Immature natural killer cell (primary cell): ENCODE measurements around the gene NFKBIE. TPM values are rescaled to one million over a fixed set of nuclear protein-coding genes. Genes with fewer than 3 reads are reported as not detected.
"Not testable (repeated sequence)": the region's sequence is repeated elsewhere in the genome, so short reads cannot be mapped to it uniquely, and the experiment has no call there.

Experiments
- DNase-seq, 3 donors: peaks; one replicate each; pipeline ENCODE4 v3.0.0; 2022; ENCODE audit warnings: mixed read lengths in 1 of 3
- H3K27ac Mint-ChIP-seq, 6 donors: one replicate each; pipeline ENCODE4 v1.8.0; 2020; ENCODE audit warnings: mixed read lengths in 6 of 6, mild to moderate bottlenecking in 5 of 6, inconsistent platforms in 4 of 6, moderate library complexity in 3 of 6
- H3K27me3 Mint-ChIP-seq, 3 donors: one replicate each; pipeline ENCODE4 v1.8.0; 2020 to 2021; ENCODE audit warnings: low read depth in 3 of 3, mild to moderate bottlenecking in 3 of 3, mixed read lengths in 3 of 3, moderate library complexity in 3 of 3, inconsistent platforms in 1 of 3
- H3K36me3 Mint-ChIP-seq, 3 donors: one replicate each; pipeline ENCODE4 v1.8.0; 2020; ENCODE audit warnings: mixed read lengths in 3 of 3, inconsistent platforms in 2 of 3, mild to moderate bottlenecking in 2 of 3
- H3K4me1 Mint-ChIP-seq, 2 donors: one replicate each; pipeline ENCODE4 v1.8.0; 2020; ENCODE audit warnings: inconsistent platforms in 2 of 2, mild to moderate bottlenecking in 2 of 2, mixed read lengths in 2 of 2, moderate library complexity in 1 of 2
- H3K4me3 Mint-ChIP-seq, 5 donors: one replicate each; pipeline ENCODE4 v1.8.0; 2020; ENCODE audit warnings: mild to moderate bottlenecking in 5 of 5, mixed read lengths in 5 of 5, inconsistent platforms in 3 of 5, moderate library complexity in 3 of 5
- H3K9me3 Mint-ChIP-seq, 6 donors: one replicate each; pipeline ENCODE4 v1.8.0; 2020; ENCODE audit warnings: mild to moderate bottlenecking in 6 of 6, mixed read lengths in 6 of 6, inconsistent platforms in 4 of 6, moderate library complexity in 3 of 6
- polyA plus RNA-seq, 3 donors: library from polyadenylated mRNA; unstranded; fragments of 300-500 nt; fragmentation: Illumina TruSeq; gene quantifications; one replicate each; pipeline ENCODE4 v1.2.3, GENCODE V29; 2021

NFKBIE gene
- polyA plus RNA-seq, 3 donors from 2014 or later, result 3.8 to 8.4 (median 8.3) TPM

- no peak overlapping the region for H3K27ac Mint-ChIP-seq
- H3K4me1 Mint-ChIP-seq, result peaks cover 15 to 16% of the 10 kb centered on the region in 2 donors
- peaks cover 0 to 5% (median 2%) of the 10 kb centered on the region in 3 donors for H3K27me3 Mint-ChIP-seq
- peak overlapping the region in 1 of 5 donors; percentile 1 for H3K4me3 Mint-ChIP-seq
- H3K36me3 Mint-ChIP-seq, result no peaks in the 10 kb centered on the region
- no peaks in the 10 kb centered on the region for H3K9me3 Mint-ChIP-seq
- no peak for DNase-seq
These were observed 31.0 kb downstream of the NFKBIE start for GRCh38 chr6:44234101-44235025.

GRCh38 chr6:44233567-44234100 is 31.7 kb downstream of the NFKBIE start:
- Mint-ChIP-seq H3K4me1 (peaks cover 14% of the 10 kb centered on the region in 2 donors), H3K9me3 (no peaks in the 10 kb centered on the region), H3K27me3 (peaks cover 0 to 6% (median 2%) of the 10 kb centered on the region in 3 donors), H3K36me3 (no peaks in the 10 kb centered on the region), H3K27ac (peak overlapping the region in 3 of 6 donors; percentile 6 to 71 (median 19)), H3K4me3 (no peak overlapping the region)
- no peak for DNase-seq

- Mint-ChIP-seq H3K36me3 (no peaks in the 10 kb centered on the region), H3K27ac (no peak overlapping the region), H3K4me3 (no peak overlapping the region), H3K9me3 (no peaks in the 10 kb centered on the region), H3K27me3 (peaks cover 0 to 6% (median 2%) of the 10 kb centered on the region in 3 donors), H3K4me1 (peaks cover 7% of the 10 kb centered on the region in 2 donors)
- no peak for DNase-seq
These were observed 32.4 kb downstream of the NFKBIE start for GRCh38 chr6:44232676-44233566.

DNA sequence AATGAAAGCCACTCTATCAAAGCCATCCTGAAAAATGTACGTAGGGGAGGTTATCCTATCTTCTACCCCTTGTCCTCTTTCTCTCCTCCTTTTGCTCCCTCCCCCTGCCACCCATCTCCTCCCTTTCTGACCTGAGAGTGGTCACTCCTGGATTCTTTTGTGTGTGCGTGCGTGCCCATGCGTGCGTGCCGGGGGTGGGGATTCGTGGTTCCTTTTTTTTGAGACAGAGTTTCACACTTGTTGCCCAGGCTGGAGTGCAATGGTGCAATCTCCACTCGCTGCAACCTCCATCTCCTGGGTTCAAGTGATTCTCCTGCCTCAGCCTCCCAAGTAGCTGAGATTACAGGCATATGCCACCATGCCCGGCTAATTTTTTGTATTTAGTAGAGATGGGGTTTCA is 33.9 kb downstream of the NFKBIE start:
- not testable (repeated sequence) for H3K27ac Mint-ChIP-seq, H3K4me1 Mint-ChIP-seq, H3K27me3 Mint-ChIP-seq, H3K36me3 Mint-ChIP-seq, H3K9me3 Mint-ChIP-seq, H3K4me3 Mint-ChIP-seq, DNase-seq

DNA sequence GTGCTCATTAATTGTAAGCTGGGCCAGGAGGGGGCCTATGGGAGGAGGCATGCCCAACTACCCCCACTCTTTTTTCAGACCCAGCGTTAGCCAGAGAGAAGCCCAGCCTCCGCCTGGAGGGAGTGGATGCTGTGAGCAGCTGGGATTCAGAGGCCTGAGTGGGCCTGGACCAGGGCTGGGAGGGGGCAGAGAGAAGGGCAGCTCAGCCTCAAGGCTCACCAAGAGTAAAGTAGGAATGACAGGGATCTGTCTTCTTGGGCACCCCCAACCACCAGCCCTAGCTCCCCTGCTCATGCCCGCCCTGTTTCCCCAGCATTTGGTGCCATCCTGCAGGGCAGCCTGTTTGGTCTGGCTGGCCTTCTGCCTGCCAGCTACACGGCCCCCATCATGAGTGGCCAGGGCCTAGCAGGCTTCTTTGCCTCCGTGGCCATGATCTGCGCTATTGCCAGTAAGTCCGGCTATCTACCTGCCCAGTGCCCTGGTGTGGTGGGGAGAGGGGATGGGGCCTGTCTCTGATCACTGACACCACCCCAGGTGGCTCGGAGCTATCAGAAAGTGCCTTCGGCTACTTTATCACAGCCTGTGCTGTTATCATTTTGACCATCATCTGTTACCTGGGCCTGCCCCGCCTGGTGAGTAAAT is 35.2 kb downstream of the NFKBIE start:
- no peaks in the 10 kb centered on the region for H3K4me1 Mint-ChIP-seq
- H3K27me3 Mint-ChIP-seq, result peaks cover 0 to 6% (median 0%) of the 10 kb centered on the region in 3 donors
- no peak overlapping the region for H3K4me3 Mint-ChIP-seq
- no peak for DNase-seq
- H3K9me3 Mint-ChIP-seq, result no peaks in the 10 kb centered on the region
- no peaks in the 10 kb centered on the region for H3K36me3 Mint-ChIP-seq
- H3K27ac Mint-ChIP-seq, result no peak overlapping the region

DNA sequence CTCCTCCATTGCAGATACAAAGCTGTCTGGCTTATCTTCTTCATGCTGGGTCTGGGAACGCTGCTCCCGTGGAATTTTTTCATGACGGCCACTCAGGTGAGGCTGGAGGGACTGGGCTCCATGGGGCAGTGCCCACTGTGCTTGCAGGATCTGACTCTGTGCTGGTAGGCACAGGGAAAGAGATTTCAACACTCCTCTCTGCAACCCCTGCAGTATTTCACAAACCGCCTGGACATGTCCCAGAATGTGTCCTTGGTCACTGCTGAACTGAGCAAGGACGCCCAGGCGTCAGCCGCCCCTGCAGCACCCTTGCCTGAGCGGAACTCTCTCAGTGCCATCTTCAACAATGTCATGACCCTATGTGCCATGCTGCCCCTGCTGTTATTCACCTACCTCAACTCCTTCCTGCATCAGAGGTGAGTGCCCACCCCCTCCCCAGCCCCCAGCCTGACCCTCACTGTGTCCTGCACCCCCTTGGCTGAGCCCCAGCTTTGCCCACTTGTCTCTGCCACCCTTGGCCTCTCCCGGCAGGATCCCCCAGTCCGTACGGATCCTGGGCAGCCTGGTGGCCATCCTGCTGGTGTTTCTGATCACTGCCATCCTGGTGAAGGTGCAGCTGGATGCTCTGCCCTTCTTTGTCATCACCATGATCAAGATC is 35.8 kb downstream of the NFKBIE start:
- Mint-ChIP-seq H3K36me3 (no peaks in the 10 kb centered on the region), H3K4me3 (no peak overlapping the region), H3K27me3 (peaks cover 0 to 9% (median under 1%) of the 10 kb centered on the region in 3 donors), H3K27ac (no peak overlapping the region), H3K4me1 (peaks cover 1 to 2% of the 10 kb centered on the region in 2 donors), H3K9me3 (no peaks in the 10 kb centered on the region)
- DNase-seq, result no peak

DNA sequence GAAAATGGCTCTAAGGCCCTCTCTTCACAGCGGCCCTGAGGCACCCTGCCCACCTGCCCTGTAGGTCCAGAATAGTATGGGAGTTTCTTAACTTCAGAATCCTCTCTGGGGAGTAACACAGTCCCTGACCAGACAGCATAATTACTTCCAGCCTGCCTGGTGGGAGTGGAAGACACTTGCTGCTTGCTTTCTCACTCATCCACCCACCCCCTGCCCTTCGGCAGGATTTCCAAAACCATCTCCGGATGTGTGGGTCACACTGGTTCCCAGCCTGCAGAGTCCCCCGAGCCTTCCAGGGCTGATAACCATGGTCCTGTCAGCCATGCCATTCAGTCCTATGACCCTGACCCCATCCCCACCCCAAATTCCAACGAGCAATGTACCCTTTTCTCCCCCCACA is 36.5 kb downstream of the NFKBIE start:
- H3K27me3 Mint-ChIP-seq, result peaks cover 2 to 10% (median 6%) of the 10 kb centered on the region in 3 donors
- peaks cover 8 to 9% of the 10 kb centered on the region in 2 donors for H3K4me1 Mint-ChIP-seq
- no peak overlapping the region for H3K4me3 Mint-ChIP-seq
- DNase-seq, result no peak
- no peaks in the 10 kb centered on the region for H3K9me3 Mint-ChIP-seq
- no peak overlapping the region for H3K27ac Mint-ChIP-seq
- H3K36me3 Mint-ChIP-seq, result no peaks in the 10 kb centered on the region

DNA sequence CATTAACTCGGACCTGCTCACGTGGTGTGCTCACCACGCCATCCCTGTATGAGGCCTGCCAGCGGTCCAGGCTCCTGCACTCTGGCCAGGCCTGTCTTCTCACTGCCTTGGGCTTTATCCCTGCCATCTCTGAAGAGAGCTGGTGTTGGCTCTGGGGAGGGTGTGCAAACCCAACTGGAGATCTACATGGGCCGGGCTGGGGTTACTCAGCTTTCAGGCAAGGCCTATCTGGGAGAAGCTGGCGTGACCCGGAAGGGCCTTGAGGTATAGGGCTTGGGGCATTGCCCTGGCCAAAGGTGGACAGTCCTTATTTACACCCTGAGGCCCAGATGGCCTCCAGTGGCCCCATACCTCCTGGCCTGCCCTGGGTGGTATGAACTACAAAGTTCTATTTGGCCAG is 36.9 kb downstream of the NFKBIE start:
- peaks cover 9% of the 10 kb centered on the region in 2 donors for H3K4me1 Mint-ChIP-seq
- H3K27me3 Mint-ChIP-seq, result peaks cover 2 to 9% (median 6%) of the 10 kb centered on the region in 3 donors
- H3K27ac Mint-ChIP-seq, result no peak overlapping the region
- no peaks in the 10 kb centered on the region for H3K36me3 Mint-ChIP-seq
- no peak overlapping the region for H3K4me3 Mint-ChIP-seq
- H3K9me3 Mint-ChIP-seq, result no peaks in the 10 kb centered on the region
- DNase-seq, result no peak

- Mint-ChIP-seq H3K4me3 (no peak overlapping the region), H3K27me3 (peaks cover 4 to 9% (median 6%) of the 10 kb centered on the region in 3 donors), H3K9me3 (no peaks in the 10 kb centered on the region), H3K4me1 (peaks cover 9 to 10% of the 10 kb centered on the region in 2 donors), H3K36me3 (no peaks in the 10 kb centered on the region), H3K27ac (no peak overlapping the region)
- no peak for DNase-seq
These were observed 37.3 kb downstream of the NFKBIE start for GRCh38 chr6:44228031-44228430.

- H3K27ac Mint-ChIP-seq, result no peak overlapping the region
- H3K27me3 Mint-ChIP-seq, result peaks cover 6 to 9% (median 7%) of the 10 kb centered on the region in 3 donors
- H3K9me3 Mint-ChIP-seq, result no peaks in the 10 kb centered on the region
- DNase-seq, result no peak
- peaks cover 17% of the 10 kb centered on the region in 2 donors for H3K4me1 Mint-ChIP-seq
- H3K4me3 Mint-ChIP-seq, result no peak overlapping the region
- no peaks in the 10 kb centered on the region for H3K36me3 Mint-ChIP-seq
These were observed 38.1 kb downstream of the NFKBIE start for GRCh38 chr6:44227148-44227793.

GRCh38 chr6:44226368-44227147 is 38.8 kb downstream of the NFKBIE start:
- no peak overlapping the region for H3K4me3 Mint-ChIP-seq
- H3K9me3 Mint-ChIP-seq, result no peaks in the 10 kb centered on the region
- H3K4me1 Mint-ChIP-seq, result peaks cover 17 to 19% of the 10 kb centered on the region in 2 donors
- DNase-seq, result no peak
- H3K27me3 Mint-ChIP-seq, result peaks cover 6 to 8% (median 7%) of the 10 kb centered on the region in 3 donors
- no peak overlapping the region for H3K27ac Mint-ChIP-seq
- no peaks in the 10 kb centered on the region for H3K36me3 Mint-ChIP-seq
